GM18517 (cell line): ENCODE measurements around the gene ELOVL1.

ENCODE experiments used
- ATAC-seq: cut with Tn5 transposase; IDR thresholded peaks from one replicate; pipeline ENCODE4 v1.9.1; 2021; ENCODE audit warnings: mild to moderate bottlenecking, moderate library complexity; ENCODE audit not compliant: unreplicated experiment

ELOVL1 gene

DNA sequence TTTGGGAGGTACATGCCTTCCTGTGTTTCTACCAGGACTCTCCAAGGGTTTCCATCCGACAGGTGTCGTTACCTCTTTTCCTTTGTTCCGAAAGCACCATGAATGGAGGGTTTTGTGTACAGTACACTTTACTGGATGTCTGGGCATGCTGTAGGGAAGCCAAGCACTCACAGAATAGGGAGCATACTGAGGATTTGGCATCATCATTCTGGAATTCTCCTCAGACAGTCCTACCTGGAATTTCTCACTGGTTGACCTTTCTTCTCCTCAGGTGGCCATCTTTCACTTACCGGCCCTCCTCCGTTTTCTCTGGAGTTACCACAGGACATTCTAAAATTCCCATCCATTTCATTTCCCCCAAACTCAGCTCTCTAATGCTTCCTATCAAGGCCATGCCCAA is 36.1 kb downstream of the ELOVL1 start:
- no peak for ATAC-seq

- ATAC-seq = no peak
Measured at GRCh38 chr1:43329995-43330751, 37.6 kb downstream of the ELOVL1 start.

- ATAC-seq = no peak
Measured at GRCh38 chr1:43327549-43328292, 40.1 kb downstream of the ELOVL1 start.

- ATAC-seq = no peak
Measured at GRCh38 chr1:43325381-43325780, 42.4 kb downstream of the ELOVL1 start.

DNA sequence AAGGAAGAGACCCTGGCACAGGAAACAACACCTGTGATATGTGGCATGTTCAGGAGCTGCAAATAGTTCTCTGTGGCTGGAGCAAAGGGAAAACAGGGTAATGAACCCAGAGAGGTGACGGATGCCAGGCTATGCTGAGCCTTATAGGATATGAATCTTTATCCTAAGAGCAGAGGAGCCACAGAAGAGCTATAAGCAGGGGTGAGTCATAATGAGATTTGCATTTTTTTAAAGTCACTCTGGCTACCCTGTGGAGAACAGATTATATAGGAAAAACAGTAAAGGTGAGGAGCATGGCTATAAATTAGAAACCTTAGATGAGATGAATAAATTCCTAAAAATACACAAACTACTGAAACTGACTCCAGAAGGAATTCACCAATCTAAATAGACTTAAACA is 43.0 kb downstream of the ELOVL1 start:
- no peak for ATAC-seq

DNA sequence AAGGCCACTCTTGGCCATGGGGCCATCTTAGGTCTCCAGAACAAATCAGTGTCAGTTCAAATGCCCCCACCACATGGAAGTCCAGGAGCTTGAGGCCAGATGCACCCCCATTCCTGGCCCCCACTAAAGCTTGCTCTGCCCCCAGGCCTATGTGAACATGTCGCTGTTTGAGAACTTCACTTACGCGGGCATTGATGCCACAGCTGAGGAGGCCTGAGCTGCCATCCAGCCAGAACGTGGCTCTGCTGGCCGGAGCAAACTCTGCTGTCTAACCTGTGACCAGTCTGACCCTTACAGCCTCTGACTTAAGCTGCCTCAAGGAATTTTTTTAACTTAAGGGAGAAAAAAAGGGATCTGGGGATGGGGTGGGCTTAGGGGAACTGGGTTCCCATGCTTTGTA is 45.3 kb downstream of the ELOVL1 start:
- ATAC-seq = no peak

DNA sequence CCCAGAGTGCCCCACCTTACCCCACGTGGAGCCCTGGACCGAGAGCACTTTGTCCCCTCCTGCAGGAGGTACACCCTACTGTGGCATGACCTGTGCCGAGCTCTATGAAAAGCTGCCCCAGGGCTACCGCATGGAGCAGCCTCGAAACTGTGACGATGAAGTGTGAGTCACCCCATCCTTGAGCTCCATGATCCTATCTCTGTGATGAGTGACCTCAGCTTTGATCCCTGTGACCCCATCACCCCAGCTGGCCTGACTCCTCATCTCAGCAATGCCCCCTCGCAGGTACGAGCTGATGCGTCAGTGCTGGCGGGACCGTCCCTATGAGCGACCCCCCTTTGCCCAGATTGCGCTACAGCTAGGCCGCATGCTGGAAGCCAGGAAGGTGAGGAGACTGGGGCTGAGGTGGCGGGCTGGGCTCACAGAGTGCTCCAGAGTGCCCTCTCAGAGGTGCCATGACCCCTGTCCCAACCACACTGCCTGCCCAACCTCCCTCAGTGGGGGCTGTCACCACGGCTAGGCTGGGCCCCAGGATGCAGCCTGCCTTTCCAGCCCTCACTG is 46.4 kb downstream of the ELOVL1 start:
- no peak for ATAC-seq

DNA sequence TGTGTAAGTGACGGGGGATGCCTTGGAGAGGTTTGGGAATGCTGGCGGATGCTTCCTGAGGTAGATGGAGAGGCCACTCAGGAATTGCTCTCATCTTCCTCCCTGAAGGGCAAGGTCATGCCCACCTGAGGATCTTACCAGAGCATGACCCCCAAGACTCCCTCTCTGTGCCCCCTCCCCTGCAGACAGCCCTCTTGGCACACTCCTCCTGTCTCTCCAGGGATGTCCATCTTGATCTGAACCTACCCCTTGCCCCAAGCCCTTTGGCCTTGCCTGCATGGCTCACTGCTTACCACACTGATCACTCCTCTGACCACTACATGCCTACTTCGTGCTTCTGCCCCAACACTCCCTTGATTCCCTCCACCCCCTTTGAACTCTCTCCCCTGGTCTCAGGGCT is 48.0 kb downstream of the ELOVL1 start:
- ATAC-seq = no peak

GRCh38 chr1:43319288-43319687 is 48.5 kb downstream of the ELOVL1 start:
- ATAC-seq = no peak

DNA sequence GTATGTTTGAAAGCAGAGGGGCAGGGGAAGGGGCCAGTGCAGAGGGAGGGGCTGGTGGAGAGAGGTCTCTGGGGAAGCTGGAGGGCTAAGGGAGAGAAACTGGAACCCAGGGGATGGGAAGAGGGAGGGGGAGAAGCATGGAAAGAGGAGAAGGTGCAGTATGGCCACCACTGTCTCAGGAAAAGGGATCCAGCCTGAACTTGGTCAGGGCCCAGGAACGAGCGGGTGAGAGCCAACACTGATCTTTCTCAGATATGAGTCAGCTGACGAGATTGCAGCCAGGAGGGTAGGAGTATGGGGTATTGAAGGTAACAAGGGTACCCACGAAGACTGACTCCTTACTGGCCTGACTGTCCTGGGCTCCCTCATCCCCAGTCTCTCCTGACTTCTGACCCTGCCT is 49.0 kb downstream of the ELOVL1 start:
- ATAC-seq = no peak

DNA sequence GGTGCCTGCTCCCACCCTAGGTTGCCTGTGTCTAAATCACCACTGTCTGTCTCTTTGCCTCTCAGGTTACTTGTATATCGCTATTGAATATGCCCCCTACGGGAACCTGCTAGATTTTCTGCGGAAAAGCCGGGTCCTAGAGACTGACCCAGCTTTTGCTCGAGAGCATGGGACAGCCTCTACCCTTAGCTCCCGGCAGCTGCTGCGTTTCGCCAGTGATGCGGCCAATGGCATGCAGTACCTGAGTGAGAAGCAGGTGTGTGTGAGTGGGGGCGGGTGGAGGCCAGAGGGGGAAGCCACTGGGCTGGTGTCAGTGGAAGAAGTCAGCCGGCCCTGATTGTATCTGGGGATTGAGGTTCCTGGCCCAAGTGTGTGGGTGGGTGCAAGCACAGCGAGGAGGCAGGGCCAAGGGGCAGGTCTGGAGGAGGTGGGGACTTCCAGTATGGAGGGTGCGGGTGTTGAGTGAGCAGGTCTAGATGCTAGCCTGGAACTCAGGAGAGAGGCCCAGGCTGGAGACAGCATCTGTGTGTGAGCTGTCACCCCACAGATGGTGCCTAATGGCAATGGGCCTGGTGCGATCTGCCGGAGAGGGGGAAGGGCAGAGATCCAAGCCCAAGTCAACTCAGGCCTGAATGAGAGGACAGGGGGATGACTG is 49.9 kb downstream of the ELOVL1 start:
- no peak for ATAC-seq

DNA sequence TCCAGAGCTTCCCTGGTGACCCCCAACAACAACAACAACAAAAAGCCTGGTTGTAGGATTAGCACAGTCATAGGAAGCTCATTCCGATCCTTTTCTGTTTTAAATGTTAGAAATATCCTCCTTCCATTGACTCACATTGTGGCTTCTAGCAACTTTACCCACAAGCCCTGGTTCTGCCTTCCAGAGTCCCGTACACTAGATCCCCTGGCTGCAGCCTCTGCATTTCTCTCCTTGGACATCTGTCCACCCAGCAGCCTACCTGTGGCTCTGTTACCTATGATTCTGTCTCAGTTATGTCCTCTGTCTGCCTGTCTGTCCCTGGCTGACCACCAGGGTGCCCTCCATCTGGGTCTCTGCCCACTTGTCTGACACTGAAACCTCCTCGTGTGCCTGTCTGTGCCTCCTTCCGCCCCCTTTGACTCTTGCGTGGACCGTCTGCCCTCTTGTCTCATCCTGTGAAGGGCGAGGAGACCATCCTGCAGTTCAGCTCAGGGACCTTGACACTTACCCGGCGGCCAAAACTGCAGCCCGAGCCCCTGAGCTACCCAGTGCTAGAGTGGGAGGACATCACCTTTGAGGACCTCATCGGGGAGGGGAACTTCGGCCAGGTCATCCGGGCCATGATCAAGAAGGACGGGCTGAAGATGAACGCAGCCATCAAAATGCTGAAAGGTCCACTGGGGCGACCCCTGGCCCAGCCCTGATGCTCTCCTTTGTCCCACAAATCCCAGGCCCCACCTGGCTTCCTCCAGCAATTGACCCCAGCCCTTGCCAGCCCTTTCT is 50.9 kb downstream of the ELOVL1 start:
- ATAC-seq = no peak

DNA sequence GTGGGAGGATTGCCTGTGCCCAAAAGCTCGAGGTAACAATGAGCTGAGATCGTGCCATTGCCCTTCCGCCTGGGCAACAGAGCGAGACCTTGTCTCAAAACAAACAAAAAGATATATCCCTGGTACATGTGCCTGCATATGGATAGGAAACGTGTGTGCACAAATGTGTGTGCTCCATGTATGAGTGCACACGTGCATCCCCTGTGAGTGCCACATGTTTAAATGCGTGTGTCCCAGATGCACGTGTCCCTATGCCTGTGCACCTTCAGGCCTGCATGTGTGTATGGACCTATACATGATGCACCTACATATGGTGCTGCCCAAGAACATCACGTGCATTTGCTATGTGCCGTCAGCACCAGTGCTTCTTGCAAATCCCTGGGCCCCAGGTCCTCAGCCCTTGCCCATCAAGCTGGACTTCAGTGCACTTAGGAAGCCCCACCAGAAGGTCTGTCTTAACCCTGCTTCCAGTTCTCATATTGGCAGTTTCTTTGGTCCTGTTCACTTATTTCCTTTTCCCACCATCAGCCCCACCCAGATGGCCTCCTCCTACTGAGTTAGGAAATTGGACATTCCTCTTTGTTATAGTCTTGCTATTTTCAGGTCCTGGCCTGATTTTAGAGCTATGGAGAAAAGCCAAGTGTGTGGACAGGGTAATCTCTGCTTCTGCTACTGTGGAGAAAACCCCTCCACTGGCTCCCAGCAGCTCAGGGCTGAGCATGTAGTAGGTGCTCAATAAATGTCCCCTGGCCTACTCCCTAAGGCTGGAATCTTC is 51.7 kb downstream of the ELOVL1 start:
- no peak for ATAC-seq

- ATAC-seq = no peak
Measured at GRCh38 chr1:43315481-43315880, 52.3 kb downstream of the ELOVL1 start.

- no peak for ATAC-seq
Measured at GRCh38 chr1:43314233-43314632, 53.6 kb downstream of the ELOVL1 start.

DNA sequence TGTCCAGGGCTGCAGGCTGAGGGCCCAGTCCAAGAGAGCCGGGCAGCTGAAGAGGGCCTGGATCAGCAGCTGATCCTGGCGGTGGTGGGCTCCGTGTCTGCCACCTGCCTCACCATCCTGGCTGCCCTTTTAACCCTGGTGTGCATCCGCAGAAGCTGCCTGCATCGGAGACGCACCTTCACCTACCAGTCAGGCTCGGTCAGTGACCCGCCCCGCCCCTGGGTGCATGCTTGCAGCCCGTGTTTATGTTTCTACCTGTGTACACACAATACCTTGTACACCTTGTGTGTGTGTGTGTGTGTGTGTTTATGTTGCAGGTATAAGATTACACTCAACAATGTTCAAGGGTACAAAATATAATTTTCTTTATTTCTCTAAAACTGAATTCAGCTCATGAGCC is 54.0 kb downstream of the ELOVL1 start:
- no peak for ATAC-seq
